Activated CD4-positive, alpha-beta T cell treated with anti-CD3 and anti-CD28 coated beads for 48 hours (primary cell): ENCODE measurements around the gene CRYGS.
A peak's percentile ranks its signal among the peaks of the same experiment; 100 is the strongest.
"Not testable (repeated sequence)": the region's sequence is repeated elsewhere in the genome, so short reads cannot be mapped to it uniquely, and the experiment has no call there.

Experiments used
- DNase-seq: peaks from one replicate; pipeline ENCODE4 v3.0.0-alpha.2; 2020

CRYGS gene

DNA sequence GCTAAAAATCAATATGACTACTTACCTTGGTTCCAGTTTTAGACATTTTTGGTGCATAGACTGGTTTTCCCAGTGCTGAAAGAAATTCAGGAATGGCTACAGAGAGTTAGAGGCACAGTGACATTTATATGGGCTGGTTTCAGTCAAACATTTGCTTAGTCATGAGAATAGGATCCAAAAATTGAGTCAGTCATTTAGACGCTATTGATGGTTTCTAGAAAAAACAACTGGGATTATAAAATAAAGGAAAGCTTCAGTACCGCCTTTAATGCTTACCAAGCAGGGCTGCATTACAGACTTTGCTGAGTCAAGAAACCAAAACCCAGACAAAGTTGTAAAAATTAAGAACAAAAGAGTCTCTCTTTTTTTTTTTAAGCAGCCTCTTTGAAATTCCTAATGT is at the start of gene CRYGS:
Gene CRYGS, minus strand, starts transcription at position 100 of the 400 bp plus-strand sequence. Its CDS starts 54 bp downstream, at position 46.
- DNase-seq = no peak

DNA sequence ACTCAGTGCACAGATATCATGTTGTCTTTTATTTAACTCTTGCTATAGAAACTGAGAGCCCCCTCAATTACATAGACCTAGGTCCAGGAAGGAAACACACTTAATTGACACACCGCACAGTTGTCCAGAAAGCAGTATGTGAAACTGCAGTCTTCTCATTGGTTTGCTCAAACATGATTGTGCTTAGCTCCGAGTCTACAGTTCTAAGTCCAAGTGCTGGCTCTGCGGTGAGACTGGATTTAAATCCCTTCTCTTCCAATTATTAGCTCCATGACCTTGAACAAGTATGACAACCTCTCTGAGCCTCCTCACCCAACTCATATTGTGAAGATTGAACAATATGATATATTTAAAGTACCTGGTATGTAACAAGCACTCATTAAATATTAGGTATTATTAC is 49.7 kb upstream of the CRYGS start:
- DNase-seq = no peak

DNA sequence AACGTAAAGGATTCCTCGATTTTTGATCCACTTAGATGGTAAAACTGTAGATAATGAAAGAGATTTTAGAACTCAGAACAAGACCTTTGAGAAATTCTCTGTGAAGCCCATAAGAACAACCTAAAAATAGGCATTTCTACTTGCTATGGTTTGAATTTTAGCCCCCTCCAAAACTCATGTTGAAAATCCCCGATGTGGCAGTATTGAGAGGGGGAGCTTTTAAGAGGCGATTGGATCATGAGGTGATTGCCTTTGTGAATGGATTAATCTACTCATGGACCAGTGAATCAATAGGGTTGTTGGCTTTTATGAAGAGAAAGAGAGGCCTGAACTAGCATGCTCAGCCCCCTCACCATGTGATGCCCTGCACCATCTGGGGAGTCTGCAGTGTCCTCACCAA is 48.5 kb upstream of the CRYGS start:
- DNase-seq = no peak

DNA sequence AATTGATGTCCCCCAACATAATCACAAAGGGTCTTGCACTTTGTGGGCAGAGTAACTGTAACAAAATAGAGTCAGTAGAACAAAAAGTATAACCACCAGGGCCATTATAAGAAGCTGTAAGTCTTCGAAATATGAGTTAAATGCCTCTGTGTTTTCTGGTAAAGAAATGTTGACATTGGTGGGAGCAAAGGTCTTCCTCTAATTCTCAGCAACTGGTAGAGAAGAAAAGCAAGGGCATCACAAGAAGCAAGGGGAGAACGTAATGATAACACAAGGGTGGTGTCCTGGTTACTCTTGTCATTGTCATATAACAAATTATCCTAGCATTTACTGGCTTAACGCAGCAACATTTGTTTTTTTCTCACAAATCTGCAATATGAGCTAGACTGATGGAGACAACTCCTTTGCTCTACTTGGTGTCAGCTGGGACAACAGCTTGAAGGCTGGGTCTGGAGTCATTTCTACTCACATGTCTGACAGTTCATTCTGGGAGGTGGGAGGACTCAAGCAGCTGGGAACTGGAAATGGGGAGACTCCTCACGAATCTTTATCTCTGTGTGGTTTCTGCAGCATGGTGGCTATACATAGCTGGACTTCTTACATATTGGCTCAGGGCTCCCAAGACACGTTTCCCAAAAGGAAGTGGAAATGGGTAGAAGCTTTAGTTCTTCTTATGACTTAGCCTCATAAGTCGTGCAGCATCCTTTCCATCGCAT is 46.6 kb upstream of the CRYGS start:
- no peak for DNase-seq

DNA sequence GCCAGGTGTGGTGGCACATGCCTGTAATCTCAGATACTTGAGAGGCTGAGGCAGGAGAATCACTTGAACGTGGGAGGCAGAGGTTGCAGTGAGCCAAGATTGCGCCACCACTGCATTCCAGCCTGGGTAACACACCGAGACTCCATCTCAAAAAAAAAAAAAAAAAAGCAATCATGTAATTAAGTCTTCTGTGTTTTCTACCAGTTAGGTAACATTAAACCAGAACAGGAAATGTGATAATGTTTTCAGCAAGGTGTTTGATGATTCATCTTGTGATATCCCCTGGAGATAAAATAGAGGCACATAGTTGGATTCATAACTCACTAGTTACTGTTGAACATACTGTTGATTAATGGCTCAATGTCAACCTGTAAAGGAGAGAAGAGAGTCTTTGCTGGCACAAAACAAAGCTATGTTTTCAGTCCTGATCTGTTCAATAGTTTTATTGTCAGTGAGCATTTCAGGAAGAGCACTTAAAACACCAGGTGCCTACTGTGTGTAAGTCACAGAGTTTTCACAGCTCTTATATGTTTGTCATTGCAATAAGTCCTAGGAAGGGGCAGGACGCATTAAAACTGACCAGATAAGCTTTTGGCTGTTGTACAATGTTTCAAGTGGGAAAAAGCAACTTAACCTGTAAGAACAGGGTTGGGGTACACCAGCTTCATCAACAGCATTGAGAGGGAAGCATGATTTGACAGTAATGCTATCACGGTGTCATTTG is 45.8 kb upstream of the CRYGS start:
- DNase-seq = no peak

DNA sequence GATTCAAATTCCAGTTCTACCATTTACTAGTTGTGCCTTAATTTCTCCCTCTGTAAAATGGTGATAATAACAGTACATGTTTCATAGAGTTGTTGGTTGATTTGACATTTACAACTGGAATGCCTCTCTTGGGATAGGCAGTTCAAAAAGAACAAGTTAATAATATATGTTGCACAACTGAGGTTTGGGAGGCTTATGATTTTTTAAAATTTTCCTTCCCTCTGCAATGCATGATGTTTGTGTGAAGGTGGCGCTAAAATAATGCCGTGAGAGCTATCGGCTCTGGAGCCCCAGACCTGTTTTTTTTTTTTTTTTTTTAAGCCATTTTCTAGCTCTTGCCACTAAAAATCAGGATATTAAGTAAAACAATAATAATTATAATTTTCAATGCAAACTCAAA is 44.9 kb upstream of the CRYGS start:
- DNase-seq = no peak

DNA sequence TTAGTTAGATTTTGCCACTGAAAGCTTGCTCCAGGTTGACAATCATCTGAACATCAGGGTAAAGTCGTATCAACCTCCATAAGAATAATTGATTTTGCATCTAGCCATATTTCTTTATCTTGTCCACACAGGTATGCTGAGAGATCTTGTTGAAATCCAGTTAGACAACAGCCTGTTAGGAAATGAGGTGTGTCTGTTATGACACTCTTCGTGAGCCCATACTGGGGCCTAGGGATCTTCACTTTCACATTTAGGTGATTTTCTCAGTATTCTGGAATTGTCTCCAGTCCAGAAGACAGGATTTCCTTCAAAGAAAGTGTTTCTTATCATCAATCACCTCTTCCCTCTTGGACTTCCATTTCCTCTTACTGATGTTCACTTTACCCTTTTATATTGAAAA is 44.5 kb upstream of the CRYGS start:
- DNase-seq = no peak

DNA sequence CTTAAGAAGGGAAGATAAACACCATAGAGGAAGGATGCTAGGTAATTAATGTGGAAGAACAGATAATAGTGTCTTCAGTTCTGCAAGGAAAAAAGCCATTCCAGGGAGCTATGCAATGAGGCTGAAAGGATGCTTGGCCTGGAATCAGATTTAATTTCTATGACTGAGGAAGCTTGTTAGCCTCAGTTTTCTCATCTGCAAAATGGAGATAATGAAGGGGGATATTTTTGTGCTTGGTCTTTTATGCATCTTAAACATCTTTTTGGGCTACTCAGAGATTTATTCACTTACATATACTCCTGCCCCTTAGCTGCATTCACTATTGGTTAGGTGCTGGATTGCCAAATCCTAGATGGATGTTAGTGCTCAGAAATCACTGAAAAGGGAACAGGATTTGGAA is 43.0 kb upstream of the CRYGS start:
- DNase-seq = no peak

DNA sequence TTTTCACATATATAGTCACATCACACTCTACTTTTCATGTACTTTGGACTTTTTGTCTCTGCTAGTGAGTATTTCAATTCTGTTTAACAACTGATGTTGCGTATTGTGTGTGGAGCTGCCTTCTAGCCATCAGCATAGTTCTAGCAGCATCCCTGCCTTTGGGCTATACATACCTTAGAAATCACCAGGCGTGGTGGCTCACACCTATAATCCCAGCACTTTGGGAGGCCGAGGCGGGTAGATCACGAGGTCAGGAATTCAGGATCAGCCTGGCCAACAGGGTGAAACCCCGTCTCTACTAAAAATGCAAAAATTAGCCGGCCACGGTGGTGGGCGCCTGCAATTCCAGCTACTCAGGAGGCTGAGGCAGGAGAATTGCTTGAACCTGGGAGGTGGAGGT is 42.1 kb upstream of the CRYGS start:
- not testable (repeated sequence) for DNase-seq

DNA sequence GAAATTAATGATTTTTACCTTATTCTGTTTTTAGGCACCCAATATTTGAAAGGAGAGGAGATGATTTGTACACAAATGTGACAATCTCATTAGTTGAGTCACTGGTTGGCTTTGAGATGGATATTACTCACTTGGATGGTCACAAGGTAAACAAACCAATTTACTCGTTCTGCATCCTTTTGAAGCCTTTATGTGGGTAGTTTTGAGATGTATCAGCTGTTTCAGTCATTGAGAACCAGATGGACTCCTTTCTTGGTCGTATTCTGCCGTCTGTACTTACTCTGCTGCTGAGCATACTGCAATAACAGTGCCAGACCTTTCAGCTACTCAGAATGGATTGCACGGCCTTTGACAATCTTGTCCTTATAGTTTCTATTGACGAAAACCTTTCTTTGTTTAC is 39.7 kb upstream of the CRYGS start:
- no peak for DNase-seq

DNA sequence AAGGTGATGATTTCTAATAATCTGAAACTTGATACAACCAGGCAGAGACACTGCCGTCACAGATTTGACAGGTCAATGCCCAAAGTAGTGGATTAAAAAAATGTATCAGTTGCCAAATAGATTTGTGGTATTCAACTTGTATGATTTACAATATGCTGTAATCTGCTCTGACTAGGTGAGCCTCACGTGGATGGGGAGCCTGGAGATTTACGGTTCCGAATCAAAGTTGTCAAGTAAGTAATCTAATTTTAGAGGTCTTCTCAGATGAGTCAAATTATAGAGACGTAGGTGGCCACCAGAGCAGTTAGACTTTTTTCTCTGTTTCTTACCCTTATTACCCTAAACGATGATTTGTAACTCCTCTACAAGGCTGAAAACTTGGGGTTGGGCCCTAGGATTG is 38.4 kb upstream of the CRYGS start:
- no peak for DNase-seq

DNA sequence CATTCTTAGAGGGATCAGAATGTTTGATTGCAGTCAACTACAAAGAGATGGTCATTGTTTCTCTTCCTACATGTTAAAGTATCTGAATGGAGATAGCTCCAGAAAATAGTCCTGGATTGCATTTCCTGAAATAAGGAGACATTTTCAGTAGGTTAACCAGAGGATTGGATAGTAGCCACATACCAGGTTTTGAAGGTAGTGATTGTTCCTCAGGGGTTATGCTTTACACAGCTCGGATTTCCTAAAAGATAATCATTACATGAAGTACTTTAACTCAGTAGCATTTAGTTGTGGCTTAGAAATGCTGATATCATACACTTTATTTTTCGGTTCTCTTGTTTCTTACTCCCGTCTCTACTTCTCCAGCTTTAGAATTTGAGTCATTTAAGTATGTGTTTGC is 36.6 kb upstream of the CRYGS start:
- no peak for DNase-seq

DNA sequence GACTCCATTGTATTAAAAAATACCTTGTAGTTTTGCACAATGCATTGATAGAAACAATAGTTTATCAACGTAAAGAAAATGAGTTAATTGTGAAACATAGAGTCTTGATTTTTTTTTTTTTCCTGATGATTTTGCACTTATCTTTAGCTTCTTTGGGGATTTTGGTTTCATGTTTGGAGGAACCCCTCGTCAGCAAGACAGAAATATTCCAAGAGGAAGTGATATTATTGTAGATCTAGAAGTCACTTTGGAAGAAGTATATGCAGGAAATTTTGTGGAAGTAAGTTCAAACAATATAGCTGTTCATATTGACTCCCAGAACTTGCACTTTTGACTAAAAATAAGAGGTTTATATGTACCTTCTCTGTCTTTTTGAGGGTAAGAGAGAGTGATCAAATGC is 33.3 kb upstream of the CRYGS start:
- DNase-seq = no peak

DNA sequence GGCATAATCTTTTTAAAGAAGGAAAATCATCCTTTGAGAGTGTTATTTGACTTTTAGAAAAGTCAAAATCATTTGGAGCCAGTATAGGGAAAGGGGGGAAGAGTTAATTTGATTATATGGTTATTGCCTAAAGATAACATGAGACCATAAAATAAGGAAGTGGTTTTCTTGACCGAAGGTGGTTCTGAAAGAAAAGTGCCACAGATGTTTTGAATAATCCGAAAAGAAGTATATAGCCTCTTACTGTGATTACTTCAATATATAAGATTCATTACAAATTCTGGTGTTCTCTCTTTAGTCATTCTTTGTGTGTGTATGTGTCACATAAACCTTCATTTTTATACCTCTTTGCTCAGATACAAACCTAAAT is 27.4 kb upstream of the CRYGS start:
- DNase-seq = no peak

DNA sequence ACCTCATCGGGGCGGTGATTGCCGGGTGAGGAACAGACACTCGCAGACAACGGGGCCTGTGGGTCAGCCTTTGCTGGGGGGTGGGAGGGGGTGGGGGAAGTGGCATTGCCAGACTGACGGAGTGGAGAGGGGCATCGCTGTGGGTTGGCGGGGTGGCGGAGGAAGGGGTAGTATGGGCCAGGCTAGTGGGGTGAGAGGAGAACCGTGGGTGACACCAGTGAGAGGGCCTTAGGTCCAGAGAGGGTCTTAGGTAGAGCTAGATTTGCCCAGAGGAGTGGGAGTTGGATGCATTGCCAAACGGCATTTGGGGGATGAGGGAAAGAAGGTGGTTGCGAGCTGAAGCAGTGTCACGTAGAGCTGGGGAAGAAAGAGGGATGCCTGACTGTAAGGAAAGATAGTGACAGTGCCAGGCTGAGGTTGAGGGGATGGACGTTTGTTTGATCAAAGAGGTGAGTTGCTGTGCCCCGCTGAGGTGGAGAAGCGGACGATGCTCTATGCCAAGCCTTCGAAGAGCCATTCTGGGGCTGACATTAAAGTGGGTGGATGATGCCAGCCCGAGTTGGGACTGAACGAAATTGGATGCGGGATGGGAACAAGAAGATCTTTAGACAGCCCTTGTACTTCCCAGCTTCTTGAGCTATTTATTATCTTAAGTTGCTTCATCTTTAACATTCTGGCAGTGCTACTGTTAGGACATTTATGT is 26.9 kb upstream of the CRYGS start:
- no peak for DNase-seq

DNA sequence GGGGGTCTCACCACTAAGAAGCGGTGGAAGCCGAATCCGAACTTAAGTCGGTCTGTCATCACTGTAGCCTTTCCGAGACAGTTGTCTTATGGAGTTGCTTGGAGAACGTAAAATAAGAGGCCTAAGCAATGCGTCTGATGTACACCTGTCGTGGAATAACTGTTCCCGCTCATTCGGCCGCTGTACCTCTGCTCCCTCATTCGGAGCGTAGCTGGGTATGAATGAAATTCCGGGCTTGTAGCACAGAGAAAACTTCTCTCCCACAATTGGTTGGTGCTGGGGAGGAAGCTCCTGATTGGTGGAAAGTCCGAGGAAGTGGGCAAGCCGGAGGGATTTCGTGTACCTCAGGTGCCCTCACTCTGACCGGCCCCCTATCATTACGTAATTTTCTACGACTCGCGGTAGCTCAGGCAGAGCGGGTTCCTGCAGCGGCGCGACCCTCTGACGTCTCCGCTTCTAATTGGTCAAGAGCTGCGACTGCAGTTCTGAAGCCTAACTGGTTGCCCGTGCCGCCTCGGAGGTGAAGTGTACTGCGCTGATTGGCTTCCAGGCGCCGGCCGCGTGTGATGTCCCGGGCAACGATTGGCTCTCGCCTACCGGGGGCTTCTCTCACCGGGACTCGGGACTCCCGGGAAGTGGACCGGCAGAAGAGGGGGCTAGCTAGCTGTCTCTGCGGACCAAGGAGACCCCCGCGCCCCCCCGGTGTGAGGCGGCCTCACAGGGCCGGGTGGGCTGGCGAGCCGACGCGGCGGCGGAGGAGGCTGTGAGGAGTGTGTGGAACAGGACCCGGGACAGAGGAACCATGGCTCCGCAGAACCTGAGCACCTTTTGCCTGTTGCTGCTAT is 26.1 kb upstream of the CRYGS start, which contains the start of gene DNAJB11:
Gene DNAJB11, plus strand, starts transcription at position 625 of the 845 bp plus-strand sequence. Its CDS starts 178 bp downstream, at position 803.
- peak; percentile 99 for DNase-seq

DNA sequence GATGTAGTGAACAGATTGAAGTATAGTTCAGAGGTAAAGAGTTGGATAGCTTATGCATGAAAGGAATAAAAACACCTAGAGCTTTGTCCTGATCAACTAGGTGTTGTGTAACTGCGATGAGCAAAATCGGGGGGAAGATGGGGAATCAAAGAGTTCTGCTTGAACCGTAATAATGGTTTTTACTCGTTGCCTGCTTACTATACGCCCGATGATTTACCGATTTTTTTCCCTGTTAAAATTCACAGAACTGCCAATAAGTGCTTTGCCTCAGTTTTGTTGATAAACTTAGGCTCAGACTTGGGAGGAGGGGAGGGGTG is 25.6 kb upstream of the CRYGS start:
- DNase-seq = no peak

DNA sequence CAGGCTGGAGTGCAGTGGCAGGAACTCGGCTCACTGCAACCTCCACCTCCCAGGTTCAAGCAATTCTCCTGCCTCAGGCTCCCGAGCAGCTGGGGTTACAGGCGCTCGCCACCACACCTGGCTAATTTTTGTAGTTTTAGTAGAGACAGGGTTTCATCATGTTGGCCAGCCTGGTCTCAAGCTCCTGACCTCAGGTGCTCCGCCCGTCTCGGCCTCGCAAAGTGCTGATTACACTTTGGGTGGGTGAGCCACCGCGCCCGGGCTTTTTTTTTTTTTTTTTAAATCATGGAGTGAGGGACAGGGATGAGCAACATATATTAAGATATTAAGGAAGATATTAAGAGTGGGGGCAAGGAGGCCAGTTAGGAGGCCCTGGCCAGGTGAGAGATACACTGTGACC is 25.2 kb upstream of the CRYGS start:
- DNase-seq = not testable (repeated sequence)

DNA sequence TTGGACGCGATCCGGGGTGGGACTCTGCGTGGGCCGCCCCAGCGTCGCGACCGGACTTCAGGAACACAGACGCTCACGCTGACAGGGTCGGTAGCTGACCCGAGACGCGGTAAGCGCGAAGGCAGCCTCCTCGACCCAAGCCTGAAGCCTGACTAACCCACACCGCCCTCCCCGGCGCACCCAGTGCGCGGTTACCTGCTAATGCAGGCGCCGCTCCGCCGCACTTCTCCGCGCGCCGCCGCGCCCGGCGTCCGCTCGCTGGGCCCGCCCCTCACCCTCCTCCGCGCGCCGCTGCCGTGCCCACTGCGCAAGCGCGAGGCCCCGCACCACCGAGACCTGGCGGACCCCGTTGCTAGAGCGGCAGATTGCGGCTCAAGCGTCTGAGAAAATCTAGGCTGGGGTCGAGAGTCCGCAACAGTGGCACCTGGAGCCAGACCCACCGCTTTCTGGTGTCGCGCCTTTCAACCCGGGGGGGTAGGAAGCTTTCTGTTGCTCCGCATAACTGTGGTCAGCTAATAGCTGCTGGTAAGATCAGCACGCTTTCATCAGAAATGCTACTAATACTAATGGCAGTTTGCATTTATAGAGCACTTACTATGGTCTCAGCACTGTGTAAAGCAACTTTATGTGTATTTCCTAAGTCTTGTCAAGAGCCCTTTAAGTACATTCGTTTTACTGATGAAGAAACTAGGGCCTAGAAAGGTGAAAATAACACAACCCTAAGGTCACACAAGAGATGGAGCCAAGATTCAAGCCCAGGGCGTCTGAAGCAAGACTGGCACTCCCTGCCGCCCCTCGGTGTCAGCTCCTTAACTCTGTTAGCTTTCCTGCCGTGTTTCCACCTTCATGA is 23.1 kb upstream of the CRYGS start, which contains the start of gene TBCCD1:
Gene TBCCD1, minus strand, starts transcription at position 268 of the 850 bp plus-strand sequence. CDS start 3,010 bp downstream, outside the sequence.
- peak; percentile 95 for DNase-seq

DNA sequence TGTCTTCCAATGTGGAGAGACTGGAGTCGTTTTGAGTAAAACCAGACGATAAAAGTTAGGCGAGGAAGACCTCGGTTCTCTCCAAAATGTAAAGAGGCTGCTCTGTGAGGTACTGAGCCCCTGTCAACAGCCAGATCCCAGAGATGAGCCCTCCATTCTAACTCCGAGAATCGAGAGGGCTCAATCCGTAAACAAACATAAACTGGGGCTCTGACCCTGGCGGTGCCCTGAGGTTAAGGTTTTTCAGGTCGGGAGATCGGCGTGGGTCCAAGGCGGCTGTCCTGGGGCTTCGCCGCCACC is 22.5 kb upstream of the CRYGS start:
- DNase-seq = no peak

DNA sequence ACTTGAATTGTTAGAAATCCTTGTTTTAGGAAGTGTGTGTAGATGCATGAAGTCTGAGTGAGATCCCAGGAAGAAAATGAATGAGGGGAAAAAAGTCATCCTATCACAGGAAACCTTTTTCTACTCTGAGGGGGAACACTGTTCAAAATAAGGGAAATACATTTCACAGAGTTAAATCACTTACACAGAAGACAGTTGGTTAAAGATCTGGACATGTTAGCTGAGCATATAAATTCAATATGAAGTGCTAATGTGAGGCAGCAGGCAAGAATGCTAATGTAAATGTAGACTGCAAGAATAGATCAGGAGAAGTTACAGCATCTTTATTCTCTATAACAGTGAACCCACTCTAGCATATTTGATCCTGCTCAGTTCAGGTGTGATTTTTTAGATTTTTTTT is 20.4 kb upstream of the CRYGS start:
- no peak for DNase-seq

DNA sequence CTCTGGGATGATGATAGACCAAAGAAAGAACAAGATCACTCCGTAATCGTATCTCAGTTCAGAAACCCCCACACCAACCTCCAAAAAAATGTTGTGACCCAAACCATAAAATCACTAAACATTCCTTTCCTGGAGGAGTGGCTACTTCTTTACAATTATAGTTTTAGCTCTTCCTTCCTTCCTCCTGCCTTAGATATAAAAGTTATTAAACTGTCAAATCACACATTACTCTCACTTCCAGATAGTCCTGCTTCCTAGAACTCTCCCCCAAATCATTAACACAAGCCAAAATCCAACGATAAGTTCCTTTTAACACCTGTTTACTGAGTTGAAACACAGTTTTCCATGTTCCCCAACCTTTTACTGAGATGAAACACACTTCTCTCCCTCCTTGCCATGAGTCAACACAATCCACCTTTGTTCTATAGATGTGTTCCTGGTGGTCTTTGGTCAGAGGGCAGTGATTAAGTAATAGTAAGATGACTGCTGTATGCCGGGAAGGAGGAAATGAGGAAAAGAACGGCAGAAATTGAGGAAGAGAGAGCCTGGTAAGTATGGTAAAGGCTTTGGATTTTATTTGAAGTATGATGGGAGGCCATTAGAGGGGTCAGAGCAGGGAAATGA is 8.3 kb upstream of the CRYGS start:
- DNase-seq = no peak
